Measurements from ENCODE around the gene GJE1.
"Not testable (repeated sequence)": the region's sequence is repeated elsewhere in the genome, so short reads cannot be mapped to it uniquely, and the experiment has no call there.

Gene GJE1, protein sequence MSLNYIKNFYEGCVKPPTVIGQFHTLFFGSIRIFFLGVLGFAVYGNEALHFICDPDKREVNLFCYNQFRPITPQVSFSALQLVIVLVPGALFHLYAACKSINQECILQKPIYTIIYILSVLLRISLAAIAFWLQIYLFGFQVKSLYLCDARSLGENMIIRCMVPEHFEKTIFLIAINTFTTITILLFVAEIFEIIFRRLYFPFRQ

DNA sequence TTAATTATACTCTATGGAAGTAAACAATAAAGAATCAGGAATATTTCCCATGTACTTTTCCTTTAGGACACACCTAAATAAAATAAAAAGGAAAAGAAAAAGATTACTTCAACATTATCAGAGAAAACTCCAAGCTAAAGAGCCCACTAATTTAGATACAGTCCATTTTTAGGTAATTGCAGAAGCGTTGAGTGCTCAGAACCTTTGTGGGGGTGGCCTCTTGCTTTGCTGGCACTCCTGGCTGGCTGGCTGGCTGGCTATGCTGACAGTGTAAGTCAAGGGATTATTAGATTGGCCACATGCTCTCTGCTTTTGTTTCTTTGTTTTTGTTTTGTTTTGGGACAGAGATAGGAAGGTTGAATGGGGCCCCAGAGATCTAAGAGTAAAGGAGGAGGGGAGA is at the start of gene GJE1:
TSS of gene GJE1 (plus strand) at position 301 of the 400 bp plus-strand sequence. CDS start 234 bp downstream, outside the sequence.
- no peak for DNase-seq

DNA sequence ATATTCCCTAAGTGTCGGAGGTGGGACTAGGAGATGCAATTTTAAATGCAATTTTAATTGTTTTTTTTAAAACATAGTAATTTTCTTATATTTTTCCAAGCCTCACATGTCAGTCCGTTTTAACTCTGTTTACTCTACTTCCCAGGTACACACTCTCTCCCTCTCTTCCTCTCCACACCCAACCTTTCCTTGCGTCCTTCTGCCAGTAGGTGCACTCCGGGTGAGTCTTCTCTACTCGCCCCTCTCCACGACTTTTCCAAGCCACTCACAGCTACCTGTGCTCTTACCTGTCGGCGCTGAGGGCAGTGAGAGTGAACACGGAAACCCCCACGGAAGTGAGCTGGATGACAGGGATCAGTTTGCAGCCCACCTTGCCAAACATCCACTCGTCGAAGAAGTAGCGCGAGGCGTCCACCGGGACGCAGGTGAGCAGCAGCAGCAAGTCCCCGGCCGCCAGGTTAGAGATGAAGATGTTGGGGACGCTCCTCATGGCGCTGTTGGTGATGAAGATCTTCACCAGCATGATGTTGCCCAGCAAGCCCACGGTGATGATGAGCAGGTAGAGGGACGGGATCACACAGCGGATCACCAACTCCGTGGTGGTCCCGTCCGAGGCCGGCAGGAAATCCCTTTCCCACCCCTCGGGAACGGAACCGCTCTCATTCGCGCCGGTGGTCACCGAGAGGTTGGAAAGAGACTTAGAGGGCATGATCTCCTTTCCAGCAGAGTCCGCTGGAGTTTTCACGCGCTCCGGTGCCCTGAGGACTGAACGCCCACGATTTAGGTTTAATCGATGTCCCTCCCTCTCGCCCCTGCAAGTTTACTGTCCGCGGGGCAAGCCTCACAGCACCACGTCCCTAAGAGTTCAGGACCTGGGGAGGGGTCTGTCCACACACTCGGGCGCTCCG is 44.5 kb upstream of the GJE1 start:
- no peak for DNase-seq

DNA sequence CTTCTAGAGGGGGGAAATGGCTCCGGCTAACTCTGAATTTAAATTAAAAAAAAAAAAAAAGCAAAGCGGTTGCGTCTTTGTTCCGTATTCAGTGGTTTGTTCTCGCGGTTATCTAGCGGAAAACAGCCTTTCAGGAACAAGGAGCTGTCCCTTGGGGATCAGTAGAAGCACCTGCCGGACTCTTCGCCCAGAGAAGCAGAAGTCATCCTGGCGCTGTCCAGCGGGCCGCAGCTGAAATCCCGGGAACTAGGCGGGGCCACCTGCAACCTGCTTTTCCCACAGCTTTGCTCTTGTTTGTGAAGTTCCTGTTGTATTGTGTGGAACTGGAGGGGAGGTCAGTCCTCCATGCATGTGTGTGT is 43.9 kb upstream of the GJE1 start:
- peak; percentile 7 for DNase-seq

DNA sequence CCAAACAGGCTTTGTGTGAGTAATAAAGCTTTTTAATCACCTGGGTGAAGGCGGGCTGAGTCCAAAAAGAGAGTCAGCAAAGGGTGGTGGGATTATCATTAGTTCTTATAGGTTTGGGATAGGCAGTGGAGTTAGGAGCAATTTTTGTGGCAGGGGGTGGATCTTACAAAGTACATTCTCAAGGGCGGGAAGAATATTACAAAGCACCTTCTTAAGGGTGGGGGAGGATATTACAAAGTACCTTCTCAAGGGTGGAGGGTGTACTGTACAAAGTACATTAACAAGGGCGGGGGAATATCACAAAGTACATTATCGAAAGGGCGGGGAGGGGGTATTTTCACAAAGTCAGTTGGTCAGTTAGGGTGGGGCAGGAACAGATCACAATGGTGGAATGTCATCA is 27.9 kb upstream of the GJE1 start:
- DNase-seq, result not testable (repeated sequence)

DNA sequence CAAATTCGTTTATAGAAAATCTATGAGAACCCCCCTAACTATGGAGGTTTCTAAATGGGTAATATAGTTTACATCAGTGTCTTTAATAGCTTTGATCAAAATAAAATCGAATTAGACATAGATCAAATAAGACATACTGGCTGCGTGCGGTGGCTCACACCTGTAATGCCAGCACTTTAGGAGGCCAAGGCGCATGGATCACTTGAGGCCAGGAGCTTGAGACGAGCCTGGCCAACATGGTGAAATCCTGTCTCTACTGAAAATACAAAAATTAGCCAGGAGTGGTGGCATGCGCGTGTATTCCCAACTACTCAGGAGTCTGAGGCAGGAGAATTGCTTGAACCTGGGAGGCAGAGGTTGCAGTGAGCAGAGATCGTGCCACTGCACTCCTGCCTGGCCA is 21.9 kb upstream of the GJE1 start:
- DNase-seq, result not testable (repeated sequence)

DNA sequence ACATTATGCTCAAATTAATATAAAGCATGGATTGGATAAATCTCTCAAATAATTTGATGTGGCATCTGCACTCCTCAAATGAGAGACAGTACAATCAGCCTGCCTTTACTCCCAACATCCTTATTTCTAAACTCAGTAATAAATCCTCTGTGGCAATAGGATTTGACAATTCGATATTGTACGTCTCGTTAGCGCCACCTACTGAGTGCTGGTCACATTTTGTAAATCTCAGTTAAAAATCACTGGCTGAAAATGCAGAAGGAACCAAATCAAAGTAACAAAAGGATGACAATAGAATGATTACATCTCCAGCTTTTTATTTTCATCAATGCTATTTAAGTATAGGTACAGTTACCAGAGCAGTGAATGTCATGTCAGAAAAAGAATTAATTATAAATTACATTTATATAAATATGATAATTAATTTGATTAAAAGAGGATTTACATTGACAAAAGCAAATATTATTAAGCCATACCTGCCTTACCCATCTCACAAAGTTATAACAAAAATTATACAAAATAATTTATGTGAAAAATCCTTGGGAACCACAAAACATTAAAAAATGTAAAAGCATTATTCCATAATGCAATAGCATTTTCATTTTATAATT is 20.2 kb upstream of the GJE1 start:
- peak; percentile 69 for DNase-seq

DNA sequence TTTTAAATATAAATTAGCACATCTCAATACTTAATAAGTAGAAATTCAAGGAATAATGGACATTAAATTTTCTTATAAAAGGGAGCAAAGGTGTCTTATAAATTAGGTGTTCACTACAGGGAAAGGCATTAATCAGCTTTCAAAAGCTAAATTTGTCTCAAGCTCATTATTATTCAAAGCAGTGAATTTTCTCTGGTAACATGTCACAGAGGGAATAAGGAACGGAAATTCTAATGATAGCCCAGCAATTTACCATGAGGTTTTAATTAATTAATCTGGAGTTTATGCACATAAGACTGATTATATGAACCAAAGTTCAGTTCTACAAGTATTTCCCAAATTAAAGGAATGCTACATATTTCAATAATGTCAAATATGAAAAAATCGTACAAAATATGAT is 15.4 kb upstream of the GJE1 start:
- no peak for DNase-seq

DNA sequence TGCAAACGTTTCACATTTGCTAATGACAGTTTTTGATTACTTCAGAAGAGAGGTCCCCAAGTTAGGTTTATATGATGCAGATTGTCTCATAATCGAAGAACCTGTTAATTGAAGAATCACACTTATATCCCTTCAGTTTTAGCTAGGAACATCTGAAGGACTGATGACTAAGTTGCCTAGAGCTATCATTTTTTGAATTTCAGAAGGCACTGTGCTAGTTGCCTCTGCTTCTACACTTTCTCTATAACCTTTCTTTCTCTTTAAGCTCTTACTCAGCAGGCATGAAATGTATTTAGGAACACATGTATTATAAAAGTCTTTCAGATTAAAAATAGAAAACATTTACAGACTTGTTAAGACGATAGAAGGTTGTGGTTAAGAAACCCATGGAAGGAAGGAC is 14.4 kb upstream of the GJE1 start:
- DNase-seq, result no peak

DNA sequence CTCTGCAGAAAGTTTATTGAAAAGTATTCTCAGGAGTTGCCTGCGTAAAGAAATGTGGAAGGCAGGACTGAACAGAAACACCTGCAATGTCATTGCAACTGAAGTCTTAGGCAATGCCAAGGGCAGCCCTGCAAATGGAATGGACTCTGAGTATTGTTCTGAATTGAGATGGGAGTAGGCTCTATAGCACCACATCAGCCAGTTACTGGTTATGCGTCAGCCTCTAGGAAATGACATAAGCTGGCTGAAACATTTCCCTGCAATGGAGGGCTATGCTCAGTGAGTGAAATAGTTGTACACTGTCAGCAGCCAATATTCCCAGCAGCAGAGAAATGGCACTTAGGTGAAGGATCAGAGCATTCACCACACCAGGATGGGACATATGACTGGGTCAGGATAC is 13.8 kb upstream of the GJE1 start:
- no peak for DNase-seq

DNA sequence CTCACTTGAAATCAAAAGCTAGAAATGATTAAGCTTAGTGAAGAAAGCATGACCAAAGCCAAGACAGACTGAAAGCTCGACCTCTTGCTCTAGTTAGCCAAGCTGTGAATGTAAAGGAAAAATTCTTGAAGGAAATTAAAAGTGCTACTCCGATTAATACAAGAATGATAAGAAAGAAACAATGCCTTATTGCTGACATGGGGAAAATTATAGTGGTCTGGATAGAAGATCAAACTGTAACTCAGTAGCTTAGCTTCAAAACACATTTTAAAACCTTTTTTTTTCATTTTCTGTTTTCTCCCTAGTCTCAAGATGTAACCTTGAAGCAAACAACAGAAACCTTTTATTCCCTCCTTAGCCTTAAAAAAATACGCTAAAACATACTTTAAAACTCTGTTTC is 11.4 kb upstream of the GJE1 start:
- DNase-seq, result no peak

DNA sequence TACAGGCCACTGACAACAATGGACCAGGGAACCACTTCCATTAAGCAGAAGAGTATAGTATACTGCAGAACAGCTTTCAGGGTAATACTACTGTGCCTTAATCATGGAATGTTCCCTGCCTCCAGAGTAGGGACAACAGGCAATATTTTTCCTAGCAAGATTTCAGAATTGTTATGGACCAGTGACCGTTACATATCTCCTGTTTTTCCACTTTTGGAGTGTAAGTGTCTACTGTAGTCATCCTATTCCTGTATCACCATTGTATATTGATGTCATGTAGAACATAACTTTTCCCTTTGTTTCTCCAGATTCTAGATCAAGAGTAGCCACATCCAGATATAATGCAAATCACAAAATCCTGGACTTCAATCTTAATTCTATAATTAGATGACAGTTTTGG is 1.9 kb upstream of the GJE1 start:
- DNase-seq, result no peak

DNA sequence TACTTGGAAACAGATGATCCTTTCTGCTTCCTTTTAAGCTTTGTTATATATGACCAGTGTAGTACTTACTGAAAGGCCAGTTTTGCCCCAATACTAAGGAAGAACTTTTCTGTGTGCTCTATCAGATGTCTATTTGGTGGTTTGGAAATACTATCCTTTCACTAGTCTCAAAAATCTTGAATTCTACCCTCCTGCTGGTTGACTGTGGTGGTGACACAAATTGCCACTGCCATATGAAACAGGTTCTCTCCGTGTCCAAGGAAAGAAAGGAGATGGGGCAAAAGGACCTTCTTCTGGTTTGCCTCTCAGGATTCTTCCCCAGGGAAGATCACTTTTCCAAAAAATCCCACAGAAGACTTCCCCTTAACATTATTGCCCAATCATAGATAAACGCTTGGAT is 6.2 kb downstream of the GJE1 start:
- no peak for DNase-seq

DNA sequence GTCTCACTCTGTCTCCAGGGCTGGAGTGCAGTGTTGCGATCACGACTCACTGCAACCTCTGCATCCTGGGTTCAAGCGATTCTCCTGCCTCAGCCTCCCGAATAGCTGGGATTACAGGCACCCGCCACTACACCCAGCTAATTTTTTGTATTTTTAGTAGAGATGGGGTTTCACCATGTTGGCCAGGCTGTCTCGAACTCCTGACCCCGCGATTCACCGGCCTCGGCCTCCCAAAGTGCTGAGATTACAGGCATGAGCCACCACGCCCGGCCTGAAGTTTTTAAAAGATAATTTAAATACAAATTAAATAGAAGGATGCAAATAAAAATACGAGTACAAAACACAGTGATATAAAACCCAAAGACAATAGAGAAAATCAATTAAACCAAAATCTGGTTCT is 8.8 kb downstream of the GJE1 start:
- DNase-seq, result not testable (repeated sequence)

DNA sequence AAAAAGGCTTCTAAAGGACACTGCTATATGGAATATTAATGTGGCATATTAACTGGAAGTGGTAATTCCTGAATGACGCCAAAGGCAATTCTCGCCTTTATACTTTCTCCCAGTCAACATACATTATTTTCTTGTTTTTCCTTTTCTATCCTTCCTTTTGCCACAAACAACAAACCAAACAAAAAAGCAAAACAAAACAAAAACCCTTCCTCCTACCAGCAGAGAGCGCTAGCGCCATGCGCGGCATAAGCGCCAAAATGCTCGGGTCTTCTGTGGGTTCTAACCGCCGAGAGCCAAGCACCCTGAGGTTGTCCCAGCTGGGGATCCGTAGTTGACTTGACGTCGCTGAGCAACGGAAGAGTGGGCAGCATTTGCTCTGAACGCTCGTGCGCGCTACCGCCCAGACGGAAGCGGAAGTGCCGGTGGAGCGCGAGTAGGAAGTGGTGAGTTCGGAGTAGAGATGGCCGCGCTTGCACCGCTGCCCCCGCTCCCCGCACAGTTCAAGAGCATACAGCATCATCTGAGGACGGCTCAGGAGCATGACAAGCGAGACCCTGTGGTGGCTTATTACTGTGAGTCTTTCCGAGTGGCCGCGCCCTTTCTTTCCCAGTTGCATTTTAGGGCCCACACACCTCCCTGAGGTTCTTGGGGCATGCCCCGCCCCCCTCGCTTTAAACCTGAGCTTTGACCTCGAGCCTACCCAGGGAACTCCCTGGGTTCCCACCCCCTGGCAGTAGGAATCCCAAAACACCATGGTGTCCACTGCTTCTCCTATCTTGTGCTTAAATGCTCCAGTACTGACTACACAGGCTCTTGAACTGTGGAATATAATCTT is 14.3 kb downstream of the GJE1 start, which contains the start of the genes NMBR and VTA1:
TSS of gene NMBR (minus strand) at position 295 of the 835 bp plus-strand sequence. CDS start 58,464 bp downstream, outside the sequence.
TSS of gene VTA1 (plus strand) at position 436 of the 835 bp plus-strand sequence. CDS start at position 461, 25 bp downstream.
- DNase-seq, result peak; percentile 97

DNA sequence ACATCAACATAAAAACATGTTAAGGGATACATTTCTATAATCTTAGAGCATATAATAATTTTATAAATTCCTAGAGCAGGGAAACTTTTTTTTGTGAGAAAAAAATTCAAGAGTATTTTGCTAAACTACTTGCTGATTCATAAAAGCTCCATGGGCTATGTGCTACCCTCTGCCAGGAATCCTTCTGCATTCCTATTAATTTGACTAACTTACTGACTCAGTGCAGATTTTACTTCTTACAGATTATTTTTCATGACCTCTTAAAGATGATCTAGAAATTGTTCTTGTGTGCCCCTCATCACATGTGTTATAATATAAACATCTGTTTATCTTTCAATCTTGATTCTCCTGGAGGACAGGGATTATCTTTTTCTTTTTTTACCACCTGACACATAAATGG is 20.0 kb downstream of the GJE1 start:
- no peak for DNase-seq

DNA sequence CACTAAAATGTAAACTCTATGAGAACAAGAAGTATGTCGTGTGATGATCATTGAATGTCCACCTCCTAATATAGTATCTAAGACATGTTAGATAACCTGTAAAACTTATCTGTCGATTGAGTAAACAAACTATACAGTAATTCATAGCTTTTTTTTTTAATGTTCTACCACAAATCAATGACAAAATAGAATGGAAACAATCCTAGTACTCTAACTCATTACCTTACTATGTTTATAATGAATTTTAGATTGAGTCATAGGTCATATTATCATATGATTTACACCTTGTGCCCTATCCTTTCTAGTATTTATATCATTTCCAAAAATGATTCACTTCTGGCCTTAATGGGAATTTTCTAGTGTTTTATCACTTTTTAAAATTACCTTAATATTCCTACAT is 20.5 kb downstream of the GJE1 start:
- DNase-seq, result no peak

DNA sequence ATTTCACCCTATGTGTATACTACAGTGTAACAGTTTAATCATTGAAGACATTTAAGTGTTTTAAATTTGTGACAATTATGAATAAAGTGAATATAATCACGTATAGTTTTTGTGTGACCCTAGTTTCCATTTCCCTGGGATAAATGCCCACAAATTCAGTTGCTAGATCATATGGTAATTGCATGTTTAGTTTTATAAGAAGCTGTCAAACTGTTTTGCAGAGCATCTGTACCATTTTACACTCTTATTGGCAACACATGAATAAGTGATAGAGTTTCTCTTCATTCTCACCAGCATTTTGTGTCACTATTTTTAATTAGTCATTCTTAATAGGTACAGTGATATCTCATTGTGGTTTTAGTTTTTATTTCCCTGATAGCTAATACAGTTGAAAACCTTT is 21.6 kb downstream of the GJE1 start:
- no peak for DNase-seq

DNA sequence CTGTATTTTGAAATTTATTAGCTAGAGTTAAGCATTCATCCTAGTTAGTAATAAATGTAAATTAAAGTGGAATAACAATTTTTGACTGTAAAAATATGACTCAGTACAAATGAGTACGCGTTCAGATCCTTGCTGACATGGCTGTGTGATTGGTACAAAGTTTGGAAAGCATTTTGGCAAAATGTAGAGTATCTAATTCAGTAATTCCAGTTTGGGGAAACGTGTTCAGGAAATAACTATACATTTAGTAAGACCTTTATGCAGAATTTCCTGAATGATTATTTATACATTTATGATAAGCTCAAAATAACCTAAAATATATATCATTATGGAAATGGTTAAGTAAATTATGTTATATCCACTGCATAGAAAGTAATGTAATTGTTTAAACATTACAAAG is 22.4 kb downstream of the GJE1 start:
- no peak for DNase-seq

DNA sequence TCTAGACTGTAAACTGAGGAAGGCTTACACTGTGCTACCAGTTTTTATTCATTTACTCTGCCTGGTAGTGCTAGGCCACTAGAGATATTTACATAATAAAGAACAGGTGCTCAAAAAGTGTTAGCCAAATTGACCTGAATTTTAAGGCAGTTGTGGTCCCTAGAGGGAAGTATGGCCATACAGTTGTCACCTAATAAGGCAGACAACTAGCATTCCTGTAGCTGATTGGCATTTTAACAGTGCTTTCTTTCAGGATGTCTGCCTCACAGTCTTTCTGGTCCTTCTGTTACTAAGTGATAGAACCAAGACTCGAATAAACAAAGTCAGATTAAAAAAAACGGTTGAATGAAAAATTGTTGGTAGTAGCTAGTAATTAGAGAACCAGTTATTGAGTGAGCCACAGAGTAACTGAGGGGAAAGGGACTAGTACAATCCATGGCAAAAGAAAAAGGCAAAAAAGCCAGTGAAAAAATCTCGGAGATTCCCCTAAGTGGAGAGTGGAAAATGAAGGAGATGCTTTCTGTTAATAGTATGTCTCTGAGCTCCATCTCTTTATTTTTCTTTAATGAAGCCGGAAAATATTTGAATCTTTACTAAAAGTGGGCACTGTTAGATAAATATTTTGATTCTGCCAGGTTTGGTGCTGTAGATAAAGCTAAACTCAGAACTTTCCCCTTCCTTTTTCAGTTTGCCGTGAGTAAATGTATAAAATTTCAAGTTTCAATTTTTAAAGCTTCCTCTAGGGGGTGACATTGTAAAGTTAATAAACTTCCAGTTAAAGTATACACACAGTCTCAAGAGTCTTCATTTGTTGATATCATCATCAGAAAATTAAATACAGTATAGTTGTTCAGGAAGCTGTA is 23.4 kb downstream of the GJE1 start:
- no peak for DNase-seq

DNA sequence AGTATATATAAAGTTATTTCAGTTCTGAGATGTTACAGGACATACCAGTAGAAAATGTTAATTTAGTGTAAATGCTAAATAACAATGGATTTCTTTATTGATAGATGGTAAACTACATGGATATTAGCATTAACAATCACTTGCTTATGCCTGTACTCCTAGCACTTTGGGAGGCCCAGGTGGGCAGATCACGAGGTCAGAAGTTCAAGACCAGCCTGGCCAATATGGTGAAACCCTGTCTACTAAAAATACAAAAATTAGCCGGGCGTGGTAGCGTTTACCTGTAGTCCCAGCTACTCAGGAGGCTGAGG is 24.0 kb downstream of the GJE1 start:
- DNase-seq, result not testable (repeated sequence)

DNA sequence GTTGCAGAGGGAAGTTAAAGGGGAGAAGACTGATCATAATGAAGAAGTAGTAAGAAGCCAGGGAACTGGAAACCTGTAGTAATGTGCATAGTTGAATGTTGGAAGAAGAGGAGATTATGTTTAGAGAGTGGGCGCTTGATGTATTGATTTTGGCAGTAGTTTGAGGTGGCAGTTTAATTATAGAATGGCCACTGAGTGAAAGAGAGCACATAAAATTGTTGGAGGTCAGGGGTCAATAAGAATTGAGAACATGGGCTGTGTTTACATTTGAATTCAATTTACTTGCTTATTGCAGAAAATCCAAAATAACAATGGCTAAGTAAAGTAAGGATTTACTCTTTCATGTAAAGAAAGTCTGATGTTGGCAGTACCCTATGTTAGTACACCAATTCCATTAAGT is 30.1 kb downstream of the GJE1 start:
- DNase-seq, result no peak

DNA sequence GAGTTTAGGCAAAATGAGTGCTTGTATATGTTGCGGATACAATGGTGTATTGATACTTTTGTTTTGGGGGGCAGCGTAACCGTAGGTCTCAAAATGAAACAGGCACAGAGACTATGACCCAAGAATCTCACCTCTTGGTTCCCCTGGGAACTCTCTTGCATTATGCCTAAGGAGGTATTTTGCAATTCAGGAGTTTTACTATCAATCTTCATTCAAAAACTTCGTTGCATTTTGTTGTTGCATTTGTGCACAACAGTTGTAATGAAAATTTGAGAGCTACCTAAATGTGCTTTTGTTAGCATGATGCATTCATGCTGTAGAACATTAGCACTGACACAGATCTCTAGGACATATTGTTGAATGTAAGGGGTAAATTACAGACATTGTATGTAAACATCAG is 32.5 kb downstream of the GJE1 start:
- no peak for DNase-seq

Measured in DMS153 (cell line).